Endothelial cell of umbilical vein (primary cell): Measurements from ENCODE around the gene STMN3. TPM values are rescaled to one million over a fixed set of nuclear protein-coding genes. Genes with fewer than 3 reads are reported as not detected.
"Not testable (repeated sequence)": the region's sequence is repeated elsewhere in the genome, so short reads cannot be mapped to it uniquely, and the experiment has no call there.

Experiments used
- BruUV-seq: library from RNA; stranded (reverse); fragments of 400-500 nt; replicated peaks from 2 replicates; lab custom pipeline; 2021; lab: Mats Ljungman, UMichigan
- CTCF ChIA-PET: fragments of 300-600, 350-600 bp; sonication (Branson Sonifier 250); formaldehyde crosslinking; loops from one replicate; lab custom pipeline; 2021; ENCODE audit warnings: antibody characterized with exemption, inconsistent platforms; lab: Charles Lee
- POLR2A ChIA-PET: fragments of 300-600, 350-600 bp; sonication (Branson Sonifier 250); formaldehyde crosslinking; loops from one replicate; lab custom pipeline; 2021; ENCODE audit warnings: antibody characterized with exemption, inconsistent platforms; lab: Charles Lee
- DNase-seq: peaks from one replicate; pipeline ENCODE4 v3.0.0-alpha.2; 2011; ENCODE audit warnings: low read depth, low spot score
- FAIRE-seq: peaks from 2 replicates; lab custom pipeline; 2011; peaks lifted over from hg19 to GRCh38; lab: Jason Lieb, UNC
- H2AFZ ChIP-seq: 2 replicates; pipeline ENCODE4 v1.6.0; 2012; ENCODE audit warnings: low read depth, low read length, control low read depth, inconsistent platforms
- H3K27ac ChIP-seq: 2 replicates; pipeline ENCODE4 v1.5.1; 2011; ENCODE audit warnings: low read depth, mild to moderate bottlenecking, control low read depth, low read length, moderate library complexity; ENCODE audit not compliant: insufficient read depth
- H3K27me3 ChIP-seq, 2 experiments: 2 replicates each; pipeline versions ENCODE4 v1.6.0 to v1.6.1; 2011; ENCODE audit warnings: low read length in 2 of 2, mixed read lengths in 1 of 2; ENCODE audit not compliant: control insufficient read depth in 2 of 2, insufficient read depth in 2 of 2
- H3K36me3 ChIP-seq, 2 experiments: 2 replicates in 1 of 2; 3 replicates in 1 of 2; pipeline ENCODE4 v1.5.1; 2011; ENCODE audit warnings: low read length in 2 of 2, mild to moderate bottlenecking in 1 of 2, moderate library complexity in 1 of 2; ENCODE audit not compliant: control insufficient read depth in 2 of 2, insufficient read depth in 2 of 2; ENCODE audit errors: extremely low read depth in 1 of 2
- H3K4me1 ChIP-seq: 3 replicates; pipeline ENCODE4 v1.5.1; 2011; ENCODE audit warnings: mild to moderate bottlenecking, low read length; ENCODE audit not compliant: control insufficient read depth, insufficient read depth; ENCODE audit errors: extremely low read depth
- H3K4me2 ChIP-seq: 2 replicates; pipeline ENCODE4 v1.6.1; 2011; ENCODE audit warnings: low read length, control low read depth, mixed read lengths; ENCODE audit not compliant: insufficient read depth
- H3K4me3 ChIP-seq, 3 experiments: fragments of 200-600 bp in 1 of 3; sonication (generic), shearing (Covaris generic) in 1 of 3; replicated peaks in 1 of 3; 2 replicates each; pipeline ENCODE4 v1.5.1; 2011 to 2016; ENCODE audit warnings: control low read depth in 3 of 3, low read length in 3 of 3, mild to moderate bottlenecking in 2 of 3, inconsistent platforms in 1 of 3, low read depth in 1 of 3, moderate library complexity in 1 of 3; ENCODE audit not compliant: insufficient read depth in 1 of 3
- H3K79me2 ChIP-seq: 2 replicates; pipeline ENCODE4 v1.6.0; 2012; ENCODE audit warnings: low read length, inconsistent platforms; ENCODE audit not compliant: control insufficient read depth, insufficient read depth
- H3K9ac ChIP-seq: replicated peaks from 2 replicates; pipeline ENCODE3; 2011; ENCODE audit warnings: low read length, control low read depth; ENCODE audit not compliant: insufficient read depth; ENCODE audit errors: extremely low read depth
- H3K9me1 ChIP-seq: replicated peaks from 3 replicates; pipeline ENCODE4 v1.6.0; 2011; ENCODE audit warnings: mild to moderate bottlenecking, low read length; ENCODE audit not compliant: control insufficient read depth, insufficient read depth; ENCODE audit errors: extremely low read depth
- H3K9me3 ChIP-seq: replicated peaks from 2 replicates; pipeline ENCODE4 v1.5.1; 2012; ENCODE audit warnings: low read length, inconsistent platforms; ENCODE audit not compliant: control insufficient read depth, insufficient read depth
- H4K20me1 ChIP-seq: replicated peaks from 2 replicates; pipeline ENCODE3; 2011; ENCODE audit warnings: mild to moderate bottlenecking, low read length; ENCODE audit not compliant: control insufficient read depth, insufficient read depth; ENCODE audit errors: extremely low read depth
- CTCF ChIP-seq, 2 donors: IDR thresholded peaks; 1 replicate in 1 of 2; 2 replicates in 1 of 2; pipeline ENCODE4 v1.5.1; 2011; ENCODE audit warnings: low read length in 2 of 2, mild to moderate bottlenecking in 2 of 2, moderate library complexity in 2 of 2, control low read depth in 1 of 2, inconsistent platforms in 1 of 2, low read depth in 1 of 2; ENCODE audit not compliant: insufficient read depth in 1 of 2; ENCODE audit errors: extremely low read depth in 1 of 2
- EZH2 ChIP-seq: IDR thresholded peaks from 2 replicates; pipeline ENCODE4 v1.6.1; 2012; ENCODE audit warnings: borderline replicate concordance, low read depth, mild to moderate bottlenecking, moderate library complexity, low read length, inconsistent platforms; ENCODE audit not compliant: severe bottlenecking
- FOS ChIP-seq: IDR thresholded peaks from 2 replicates; pipeline ENCODE4 v1.6.1; 2011; ENCODE audit warnings: mild to moderate bottlenecking, low read length, moderate library complexity, borderline replicate concordance; ENCODE audit not compliant: insufficient read depth
- GATA2 ChIP-seq: IDR thresholded peaks from 2 replicates; pipeline ENCODE4 v1.7.0; 2011; ENCODE audit warnings: low read depth, mild to moderate bottlenecking, moderate library complexity, mixed read lengths, low read length; ENCODE audit not compliant: insufficient read length, insufficient read depth
- JUN ChIP-seq: IDR thresholded peaks from 2 replicates; pipeline ENCODE4 v1.6.1; 2011; ENCODE audit warnings: borderline replicate concordance, low read depth; ENCODE audit not compliant: insufficient read length, insufficient read depth
- MYC ChIP-seq: IDR thresholded peaks from one replicate; pipeline ENCODE4 v1.6.1; 2011; ENCODE audit warnings: mild to moderate bottlenecking, low read depth, low read length
- POLR2A ChIP-seq: IDR thresholded peaks from 2 replicates; pipeline ENCODE4 v1.6.1; 2012; ENCODE audit warnings: low read depth, mild to moderate bottlenecking, control low read depth, low read length
- POLR2AphosphoS5 ChIP-seq: IDR thresholded peaks from 2 replicates; pipeline ENCODE4 v1.6.1; 2012; ENCODE audit warnings: low read depth, mild to moderate bottlenecking, control low read depth, low read length, moderate library complexity; ENCODE audit not compliant: insufficient read depth
- dilution Hi-C: fragments of 300-500 bp; cut with MboI; formaldehyde crosslinking; loops from one replicate; pipeline ENCODE4 v1.15.0; 2019; ENCODE audit warnings: low sequenced_read_pairs; ENCODE audit not compliant: extremely low pct_ligation_motif_present
- intact Hi-C: fragments of 100-400 bp; cut with micrococcal nuclease; formaldehyde crosslinking; loops from one replicate; pipeline ENCODE4 v1.10.0; 2022
- polyA plus RNA-seq, 4 experiments: library from polyadenylated mRNA; depleted of rRNA in 3 of 4; stranded (reverse) in 3 of 4; unstranded in 1 of 4; fragments of >200 nt; gene quantifications; 2 replicates each; pipeline versions ENCODE4 v1.2.1 to v1.2.3, GENCODE V29; 2011 to 2012; ENCODE audit warnings: missing spikeins in 1 of 4
- total RNA-seq: library from RNA; stranded (reverse); gene quantifications from 2 replicates; pipeline ENCODE4 v1.2.3, GENCODE V29; 2021
- TF ChIP-seq, protein P1 (sequence below): IDR thresholded peaks from 2 replicates; pipeline ENCODE4 v1.6.1; 2011; ENCODE audit not compliant: insufficient read depth, insufficient read length

Gene STMN3
- total and polyA plus RNA-seq, 2 donors (not counting 3 experiments of a cell fraction or from before 2014, with no cell fraction given), result 1.7 to 4.7 TPM

- dilution Hi-C loops (no loop called here), intact Hi-C loops (no loop called here)
- Histone ChIP-seq H3K9me1 (no peaks in the 10 kb centered on the region), H2AFZ (peak overlapping the region; percentile 76), H3K4me3 (peak overlapping the region; percentile 20 to 50 (median 23)), H3K9ac (peak overlapping the region; percentile 32), H4K20me1 (no peaks in the 10 kb centered on the region), H3K79me2 (no peaks in the 10 kb centered on the region), H3K27ac (peak overlapping the region; percentile 2), H3K4me1 (peaks cover 2% of the 10 kb centered on the region), H3K27me3 (no peaks in the 10 kb centered on the region), H3K36me3 (no peaks in the 10 kb centered on the region), H3K9me3 (no peaks in the 10 kb centered on the region), H3K4me2 (peak overlapping the region; percentile 80)
- ChIA-PET CTCF (interaction anchor here (0.8 to 2.5 kb wide), 15 partner anchors 10 to 103 kb away, joined by 3 to 14 read pairs (median 5); partner anchors contain the start of genes ARFRP1, GMEB2, PTK6 and RTEL1), POLR2A (interaction anchor here (0.6 to 1.6 kb wide), 7 partner anchors 8 to 67 kb away, joined by 3 to 6 read pairs (median 5); partner anchors contain the start of genes GMEB2, HELZ2 and RTEL1)
- TF ChIP-seq CTCF (IDR thresholded peaks at IDR 0.05; ENCODE audit: extremely low read depth in 1 of 2, insufficient read depth in 1 of 2, low read depth in 1 of 2, low read length in 2 of 2) (no peak), EZH2 (no peak), POLR2A (no peak), FOS (no peak), MYC (no peak), POLR2AphosphoS5 (no peak), JUN (no peak), GATA2 (no peak)
- TF ChIP-seq, protein P1, sequence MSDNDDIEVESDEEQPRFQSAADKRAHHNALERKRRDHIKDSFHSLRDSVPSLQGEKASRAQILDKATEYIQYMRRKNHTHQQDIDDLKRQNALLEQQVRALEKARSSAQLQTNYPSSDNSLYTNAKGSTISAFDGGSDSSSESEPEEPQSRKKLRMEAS, result no peak
- FAIRE-seq, result no peak
- DNase-seq, result peak; percentile 33
- BruUV-seq, result no TSS peak
Observed at GRCh38 chr20:63641146-63641791, 12.0 kb downstream of the STMN3 start.

DNA sequence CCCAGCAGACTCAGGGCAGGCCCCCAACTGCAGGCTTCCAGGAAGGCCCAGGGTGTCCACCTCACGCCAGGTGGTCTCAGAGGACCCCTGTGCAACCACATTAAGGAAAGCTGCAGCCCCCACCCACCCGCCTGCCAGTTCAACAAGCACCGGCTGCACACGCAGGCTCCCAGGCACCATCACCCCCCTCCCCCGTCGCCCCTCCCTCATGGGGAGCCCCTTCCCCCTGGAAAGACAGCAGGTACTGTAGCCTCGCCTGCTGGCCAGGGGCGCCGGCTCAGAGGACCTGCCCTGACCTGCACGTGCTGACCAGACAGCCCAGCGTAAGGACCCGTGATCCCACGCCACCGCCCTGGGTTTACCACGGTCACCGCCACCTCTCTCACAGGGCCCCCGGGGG is 12.5 kb downstream of the STMN3 start:
- H3K79me2 ChIP-seq, intact Hi-C loops, H3K4me1 ChIP-seq, H4K20me1 ChIP-seq, H3K9me1 ChIP-seq, H3K4me3 ChIP-seq, H3K27ac ChIP-seq, dilution Hi-C loops, H3K27me3 ChIP-seq, DNase-seq, H3K36me3 ChIP-seq, H2AFZ ChIP-seq, H3K9me3 ChIP-seq, BruUV-seq, H3K9ac ChIP-seq, H3K4me2 ChIP-seq: not testable (repeated sequence)
- peak; percentile 12 for FAIRE-seq
- CTCF ChIA-PET, result interaction anchor here (1.8 kb wide), 2 partner anchors 18 to 70 kb away, joined by 4 to 8 read pairs; partner anchors contain the start of gene RTEL1
- POLR2A ChIA-PET, result interaction anchor here (0.9 to 1.4 kb wide), 2 partner anchors 9 to 14 kb away, joined by 4 to 5 read pairs; partner anchors contain the start of gene GMEB2
